Fibroblast of the aortic adventitia (primary cell): Measurements from ENCODE around the gene KXD1. TPM values are rescaled to one million over a fixed set of nuclear protein-coding genes. Genes with fewer than 3 reads are reported as not detected.

ENCODE experiments used
- DNase-seq: peaks from one replicate; pipeline ENCODE4 v3.0.0-alpha.2; 2010; ENCODE audit warnings: low read depth
- H3K4me3 ChIP-seq: 2 replicates; pipeline ENCODE4 v1.5.1; 2011; ENCODE audit warnings: low read depth, mild to moderate bottlenecking, control low read depth, low read length, moderate library complexity
- total RNA-seq: library from RNA; depleted of rRNA; stranded (reverse); fragments of >200 nt; gene quantifications from 2 replicates; pipeline ENCODE4 v1.2.3, GENCODE V29; 2012; ENCODE audit warnings: low replicate concordance
- TF ChIP-seq, protein P1 (sequence below): IDR thresholded peaks from 2 replicates; pipeline ENCODE4 v1.5.1; 2011; ENCODE audit warnings: mild to moderate bottlenecking, low read length, control low read depth, inconsistent platforms; ENCODE audit not compliant: insufficient read depth

The KXD1 gene
- total RNA-seq, 1 donor = 109 TPM

- TF ChIP-seq, protein P1, sequence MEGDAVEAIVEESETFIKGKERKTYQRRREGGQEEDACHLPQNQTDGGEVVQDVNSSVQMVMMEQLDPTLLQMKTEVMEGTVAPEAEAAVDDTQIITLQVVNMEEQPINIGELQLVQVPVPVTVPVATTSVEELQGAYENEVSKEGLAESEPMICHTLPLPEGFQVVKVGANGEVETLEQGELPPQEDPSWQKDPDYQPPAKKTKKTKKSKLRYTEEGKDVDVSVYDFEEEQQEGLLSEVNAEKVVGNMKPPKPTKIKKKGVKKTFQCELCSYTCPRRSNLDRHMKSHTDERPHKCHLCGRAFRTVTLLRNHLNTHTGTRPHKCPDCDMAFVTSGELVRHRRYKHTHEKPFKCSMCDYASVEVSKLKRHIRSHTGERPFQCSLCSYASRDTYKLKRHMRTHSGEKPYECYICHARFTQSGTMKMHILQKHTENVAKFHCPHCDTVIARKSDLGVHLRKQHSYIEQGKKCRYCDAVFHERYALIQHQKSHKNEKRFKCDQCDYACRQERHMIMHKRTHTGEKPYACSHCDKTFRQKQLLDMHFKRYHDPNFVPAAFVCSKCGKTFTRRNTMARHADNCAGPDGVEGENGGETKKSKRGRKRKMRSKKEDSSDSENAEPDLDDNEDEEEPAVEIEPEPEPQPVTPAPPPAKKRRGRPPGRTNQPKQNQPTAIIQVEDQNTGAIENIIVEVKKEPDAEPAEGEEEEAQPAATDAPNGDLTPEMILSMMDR = no peak
- no peak for DNase-seq
- H3K4me3 ChIP-seq = no peak overlapping the region
Measured at GRCh38 chr19:18618236-18618635, 60.6 kb downstream of the KXD1 start.

Other genes starting within 250 kb of the KXD1 start
- 113 and 119 TPM in 2 replicates for gene LSM4, start 234.8 kb upstream of the KXD1 start, total RNA-seq
- 9.6 and 27.2 TPM in 2 replicates for gene PGPEP1, start 217.3 kb upstream of the KXD1 start, total RNA-seq
- 23.8 and 27.6 TPM in 2 replicates for gene GDF15, start 171.7 kb upstream of the KXD1 start, total RNA-seq
- 0.09 TPM in 1 of 2 replicates, not detected in the other for gene LRRC25, start 160.2 kb upstream of the KXD1 start, total RNA-seq
- gene SSBP4, start 138.5 kb upstream of the KXD1 start, total RNA-seq = 66.7 and 76.4 TPM in 2 replicates
- 6.3 and 42.1 TPM in 2 replicates for gene ISYNA1, start 119.7 kb upstream of the KXD1 start, total RNA-seq
- gene ELL, start 35.8 kb upstream of the KXD1 start, total RNA-seq = 6.5 and 10.9 TPM in 2 replicates
- 246 and 2,205 TPM in 2 replicates for gene FKBP8, start 14.3 kb upstream of the KXD1 start, total RNA-seq
- 496 and 1,084 TPM in 2 replicates for gene UBA52, start 14.0 kb downstream of the KXD1 start, total RNA-seq
- gene REX1BD, start 30.9 kb downstream of the KXD1 start, total RNA-seq = 41.4 and 153 TPM in 2 replicates
- 16.5 and 69.1 TPM in 2 replicates for gene CRLF1, start 48.9 kb downstream of the KXD1 start, total RNA-seq
- 1.2 and 2.2 TPM in 2 replicates for gene TMEM59L, start 55.0 kb downstream of the KXD1 start, total RNA-seq
- gene KLHL26, start 79.2 kb downstream of the KXD1 start, total RNA-seq = 3.9 and 5.2 TPM in 2 replicates
- 1.1 and 2.4 TPM in 2 replicates for gene CRTC1, start 125.8 kb downstream of the KXD1 start, total RNA-seq
- gene COMP, start 233.4 kb downstream of the KXD1 start, total RNA-seq = 0.49 and 0.63 TPM in 2 replicates